CD4-positive, alpha-beta T cell (primary cell): Measurements from ENCODE around the gene AXL. TPM values are rescaled to one million over a fixed set of nuclear protein-coding genes. Genes with fewer than 3 reads are reported as not detected.

Source experiments
- ATAC-seq: fragments of 200-7000 bp; cut with Tn5 transposase; one replicate; pipeline ENCODE4 v1.10.0; 2022; ENCODE audit warnings: mild to moderate bottlenecking; ENCODE audit not compliant: poor library complexity
- CTCF ChIA-PET: fragments of 350-600 bp; sonication (Branson Sonifier 250); formaldehyde crosslinking; loops from one replicate; lab custom pipeline; 2021; ENCODE audit warnings: antibody characterized with exemption, inconsistent platforms; lab: Charles Lee
- POLR2A ChIA-PET: fragments of 350-600 bp; sonication (Branson Sonifier 250); formaldehyde crosslinking; loops from one replicate; lab custom pipeline; 2021; ENCODE audit warnings: antibody characterized with exemption, inconsistent platforms; lab: Charles Lee
- DNase-seq, 14 experiments: peaks; one replicate each; pipeline ENCODE4 v3.0.0-alpha.2; 2013 to 2020; ENCODE audit warnings: mixed read lengths in 2 of 14
- H3K27ac ChIP-seq, 2 donors: one replicate each; pipeline versions ENCODE4 v1.5.1 to v1.7.0; 2013; ENCODE audit warnings: low read length in 2 of 2, low read depth in 1 of 2, mild to moderate bottlenecking in 1 of 2
- H3K27me3 ChIP-seq, 2 experiments: 1 replicate in 1 of 2; 2 replicates in 1 of 2; pipeline versions ENCODE4 v1.6.1 to v1.7.0; 2013; ENCODE audit warnings: low read length in 2 of 2, control low read depth in 1 of 2, mild to moderate bottlenecking in 1 of 2, moderate library complexity in 1 of 2; ENCODE audit not compliant: insufficient read depth in 2 of 2, control insufficient read depth in 1 of 2
- H3K36me3 ChIP-seq: one replicate; pipeline ENCODE4 v1.6.1; 2013; ENCODE audit warnings: low read length, control low read depth; ENCODE audit not compliant: insufficient read depth
- H3K4me1 ChIP-seq: one replicate; pipeline ENCODE4 v1.6.1; 2013; ENCODE audit warnings: low read length, control low read depth; ENCODE audit not compliant: insufficient read depth
- H3K4me3 ChIP-seq: one replicate; pipeline ENCODE4 v1.5.1; 2013; ENCODE audit warnings: mild to moderate bottlenecking, low read length, moderate library complexity
- H3K9me3 ChIP-seq, 2 experiments: 1 replicate in 1 of 2; 2 replicates in 1 of 2; pipeline versions ENCODE4 v1.6.1 to v1.7.0; 2013; ENCODE audit warnings: low read length in 2 of 2, mild to moderate bottlenecking in 2 of 2, control low read depth in 1 of 2, moderate library complexity in 1 of 2; ENCODE audit not compliant: control insufficient read depth in 1 of 2, insufficient read depth in 1 of 2
- H3K27ac Mint-ChIP-seq: one replicate; pipeline ENCODE4 v1.8.0; 2020; ENCODE audit warnings: mixed read lengths
- H3K27me3 Mint-ChIP-seq: one replicate; pipeline ENCODE4 v1.8.0; 2021; ENCODE audit warnings: mixed read lengths
- H3K36me3 Mint-ChIP-seq: one replicate; pipeline ENCODE4 v1.8.0; 2021; ENCODE audit warnings: low read depth, mixed read lengths
- H3K4me1 Mint-ChIP-seq: one replicate; pipeline ENCODE4 v1.8.0; 2021; ENCODE audit warnings: low read depth, mixed read lengths
- H3K4me3 Mint-ChIP-seq: one replicate; pipeline ENCODE4 v1.8.0; 2020; ENCODE audit warnings: mild to moderate bottlenecking, mixed read lengths
- H3K9me3 Mint-ChIP-seq: one replicate; pipeline ENCODE4 v1.8.0; 2020; ENCODE audit warnings: mixed read lengths
- CTCF ChIP-seq: fragments of 200-600 bp; IDR thresholded peaks from one replicate; pipeline ENCODE4 v1.8.0; 2022; ENCODE audit warnings: antibody characterized with exemption, mild to moderate bottlenecking
- intact Hi-C, 2 experiments: fragments of 100-400 bp; cut with DNase I in 1 of 2; cut with micrococcal nuclease in 1 of 2; formaldehyde crosslinking; loops; one replicate each; pipeline versions ENCODE4 v1.15.1 to v1.9.0; 2023 to 2025; cut with DNase I, micrococcal nuclease
- total RNA-seq, 174 experiments: library from RNA in 2 of 174; stranded (reverse) in 2 of 174; gene quantifications; one replicate each; pipeline ENCODE4 v1.2.3 and lab custom pipeline; 2021 to 2026

The AXL gene
- total RNA-seq, 2 experiments from 2014 or later, result 0.30 to 0.42 TPM

DNA sequence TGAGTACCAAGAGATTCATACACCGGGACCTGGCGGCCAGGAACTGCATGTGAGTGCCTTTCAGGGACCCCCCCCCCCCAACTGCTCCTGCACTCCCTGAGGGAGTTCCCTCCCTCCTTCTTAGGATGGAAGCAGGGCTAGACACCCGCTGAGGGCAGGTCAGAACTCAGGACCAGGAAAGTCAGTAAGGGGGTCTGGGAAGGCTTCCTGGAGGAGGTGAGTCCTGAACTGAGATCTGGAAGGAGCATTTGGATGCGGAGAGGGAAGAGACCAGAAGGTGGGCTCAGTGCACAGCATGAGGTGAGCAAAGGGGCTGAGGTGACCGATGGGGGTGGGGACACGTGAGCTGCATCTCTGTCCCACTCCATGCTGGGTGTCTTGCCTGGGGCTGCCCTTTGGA is 34.6 kb downstream of the AXL start:
- no peaks in the 10 kb centered on the region for H3K9me3 Mint-ChIP-seq
- H3K36me3 ChIP-seq, result no peaks in the 10 kb centered on the region
- H3K27me3 ChIP-seq, result no peaks in the 10 kb centered on the region
- no peaks in the 10 kb centered on the region for H3K9me3 ChIP-seq
- H3K36me3 Mint-ChIP-seq, result no peaks in the 10 kb centered on the region
- ATAC-seq, result no peak
- H3K27me3 Mint-ChIP-seq, result peaks cover 4% of the 10 kb centered on the region
- POLR2A ChIA-PET, result interaction anchor here (1.0 kb wide), 1 partner anchor 11 kb away, joined by 3 read pairs; the partner anchor contains the start of gene HNRNPUL1
- intact Hi-C loops, result no loop called here
- no peak overlapping the region for H3K27ac Mint-ChIP-seq
- CTCF ChIA-PET, result interaction anchor here (0.7 kb wide), 1 partner anchor 193 kb away, joined by 3 read pairs; no protein-coding TSS in a partner anchor
- no peaks in the 10 kb centered on the region for H3K4me1 ChIP-seq
- no peaks in the 10 kb centered on the region for H3K4me1 Mint-ChIP-seq
- no peak overlapping the region for H3K4me3 ChIP-seq
- H3K4me3 Mint-ChIP-seq, result no peak overlapping the region
- no peak overlapping the region for H3K27ac ChIP-seq
- no peak for TF ChIP-seq CTCF
- DNase-seq, result no peak

GRCh38 chr19:41255171-41255570 is 36.1 kb downstream of the AXL start:
- no peak overlapping the region for H3K4me3 Mint-ChIP-seq
- intact Hi-C loops, result no loop called here
- no peak for ATAC-seq

GRCh38 chr19:41261474-41262190 is 42.6 kb downstream of the AXL start:
- peaks cover 35% of the 10 kb centered on the region for H3K4me1 Mint-ChIP-seq
- no peak for ATAC-seq
- H3K4me3 ChIP-seq, result peak overlapping the region; percentile 81

More at GRCh38 chr19:41255171-41255570, 36.1 kb downstream of the AXL start:
- H3K9me3 ChIP-seq, result peaks cover 0 to 5% of the 10 kb centered on the region in 2 experiments
- no peak overlapping the region for H3K27ac ChIP-seq
- Mint-ChIP-seq H3K9me3 (no peaks in the 10 kb centered on the region), H3K27ac (no peak overlapping the region), H3K4me1 (no peaks in the 10 kb centered on the region), H3K36me3 (no peaks in the 10 kb centered on the region), H3K27me3 (peaks cover 4% of the 10 kb centered on the region)
- POLR2A ChIA-PET, result interaction anchor here (0.6 kb wide), 1 partner anchor 9 kb away, joined by 3 read pairs; the partner anchor contains the start of gene HNRNPUL1
- H3K4me3 ChIP-seq, result no peak overlapping the region
- DNase-seq, result no peak
- H3K27me3 ChIP-seq, result no peaks in the 10 kb centered on the region
- H3K36me3 ChIP-seq, result no peaks in the 10 kb centered on the region
- H3K4me1 ChIP-seq, result no peaks in the 10 kb centered on the region
- CTCF ChIA-PET, result no interaction called here
- no peak for TF ChIP-seq CTCF

More at GRCh38 chr19:41261474-41262190, 42.6 kb downstream of the AXL start:
- DNase-seq, result peak in 3 of 14 experiments; percentile 7 to 40 (median 30)
- CTCF ChIA-PET, result interaction anchor here (0.6 to 5.4 kb wide), 10 partner anchors 37 to 656 kb away, joined by 3 to 64 read pairs (median 6); partner anchors contain the start of genes B9D2, CCDC97 and TGFB1
- no peaks in the 10 kb centered on the region for H3K27me3 ChIP-seq
- POLR2A ChIA-PET, result interaction anchor here (0.6 to 5.9 kb wide), 17 partner anchors 9 to 599 kb away, joined by 3 to 314 read pairs (median 15); partner anchors contain the start of genes ACTMAP, B9D2, CCDC97 and DMAC2
- Mint-ChIP-seq H3K9me3 (no peaks in the 10 kb centered on the region), H3K27ac (peak overlapping the region; percentile 100), H3K36me3 (peaks cover 38% of the 10 kb centered on the region), H3K4me3 (peak overlapping the region; percentile 96), H3K27me3 (peaks cover 5% of the 10 kb centered on the region)
- peaks cover under 1% of the 10 kb centered on the region for H3K36me3 ChIP-seq
- intact Hi-C loops, result loop anchor here (1.0 to 5.0 kb wide), 14 partner anchors 34 to 797 kb away; partner anchors contain the start of gene BLVRB (in 1 of the 2)
- H3K9me3 ChIP-seq, result peaks cover 0 to 5% of the 10 kb centered on the region in 2 experiments
- peak overlapping the region; percentile 99 to 100 for H3K27ac ChIP-seq
- peaks cover 43% of the 10 kb centered on the region for H3K4me1 ChIP-seq
- TF ChIP-seq CTCF, result no peak
